Measurements from ENCODE around the gene SULF2.

DNA sequence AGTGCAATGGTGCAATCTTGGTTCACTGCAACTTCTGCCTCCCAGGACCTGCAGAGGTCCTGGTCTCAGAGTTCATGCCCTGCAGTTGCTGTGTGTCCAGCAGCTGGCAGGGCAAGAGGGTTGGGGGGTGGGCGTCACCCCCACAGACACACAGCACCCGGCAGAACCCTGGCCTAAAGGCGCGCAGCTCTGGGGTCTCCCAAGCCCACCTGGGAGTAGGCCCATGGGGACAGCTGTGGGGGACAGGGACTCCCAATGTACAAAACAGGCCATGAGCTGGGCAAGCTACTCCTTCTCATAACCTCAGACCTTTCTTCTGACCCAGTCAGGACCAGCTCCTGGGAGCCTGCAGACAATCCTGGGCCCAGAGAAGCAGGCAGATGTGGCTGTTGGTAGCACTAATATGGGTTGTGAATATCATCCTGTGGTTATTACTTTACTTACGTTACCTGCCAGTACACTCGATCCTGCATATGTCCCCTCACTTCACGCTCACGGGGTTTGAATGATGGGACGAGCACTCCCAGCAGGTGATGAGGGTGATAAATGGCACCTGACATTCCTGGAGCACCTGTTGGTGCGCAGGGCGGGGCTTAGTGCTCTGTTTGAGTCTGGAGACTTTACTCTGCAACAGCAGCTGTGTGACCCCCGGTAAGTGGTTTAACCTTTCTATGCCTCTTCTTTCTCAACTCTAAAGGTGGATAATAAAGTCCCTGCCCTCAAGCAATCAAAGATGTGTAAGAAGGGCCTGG lies 39.9 kb upstream of the SULF2 start:
- TF ChIP-seq EZH2 (IDR thresholded peaks at IDR 0.05; ENCODE audit: borderline replicate concordance, low read depth, low read length, poor library complexity, severe bottlenecking) = no peak
- TF ChIP-seq, protein P1, sequence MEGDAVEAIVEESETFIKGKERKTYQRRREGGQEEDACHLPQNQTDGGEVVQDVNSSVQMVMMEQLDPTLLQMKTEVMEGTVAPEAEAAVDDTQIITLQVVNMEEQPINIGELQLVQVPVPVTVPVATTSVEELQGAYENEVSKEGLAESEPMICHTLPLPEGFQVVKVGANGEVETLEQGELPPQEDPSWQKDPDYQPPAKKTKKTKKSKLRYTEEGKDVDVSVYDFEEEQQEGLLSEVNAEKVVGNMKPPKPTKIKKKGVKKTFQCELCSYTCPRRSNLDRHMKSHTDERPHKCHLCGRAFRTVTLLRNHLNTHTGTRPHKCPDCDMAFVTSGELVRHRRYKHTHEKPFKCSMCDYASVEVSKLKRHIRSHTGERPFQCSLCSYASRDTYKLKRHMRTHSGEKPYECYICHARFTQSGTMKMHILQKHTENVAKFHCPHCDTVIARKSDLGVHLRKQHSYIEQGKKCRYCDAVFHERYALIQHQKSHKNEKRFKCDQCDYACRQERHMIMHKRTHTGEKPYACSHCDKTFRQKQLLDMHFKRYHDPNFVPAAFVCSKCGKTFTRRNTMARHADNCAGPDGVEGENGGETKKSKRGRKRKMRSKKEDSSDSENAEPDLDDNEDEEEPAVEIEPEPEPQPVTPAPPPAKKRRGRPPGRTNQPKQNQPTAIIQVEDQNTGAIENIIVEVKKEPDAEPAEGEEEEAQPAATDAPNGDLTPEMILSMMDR (conservative IDR thresholded peaks at IDR 0.05; ENCODE audit: low read depth, low read length) = no peak
